ENCODE results near the gene CENPO. TPM values are rescaled to one million over a fixed set of nuclear protein-coding genes. Genes with fewer than 3 reads are reported as not detected.
A peak's percentile ranks its signal among the peaks of the same experiment; 100 is the strongest.

Gene CENPO
- total RNA-seq, 4 donors from 2014 or later = 6.0 to 13.8 (median 9.6) TPM

DNA sequence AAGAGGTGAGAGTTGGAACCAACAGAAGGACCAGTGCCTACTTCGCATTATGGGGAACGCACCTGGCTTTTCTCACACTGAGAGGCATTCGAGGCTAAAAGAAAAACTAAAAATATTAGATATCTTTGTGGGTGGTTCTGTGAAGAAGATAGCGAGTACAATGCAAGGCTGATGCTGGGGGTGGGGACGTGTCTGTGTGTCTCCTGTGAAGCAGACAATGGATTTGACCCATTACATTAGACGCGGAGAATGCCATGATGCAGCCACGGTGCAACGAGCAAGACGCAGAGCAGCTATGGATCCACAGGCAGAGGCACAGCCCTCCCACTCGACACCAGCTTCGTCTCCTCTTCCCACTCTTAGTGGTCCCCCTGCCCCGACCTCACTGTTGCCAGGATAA is 65.8 kb downstream of the CENPO start:
- TF ChIP-seq, protein P1, sequence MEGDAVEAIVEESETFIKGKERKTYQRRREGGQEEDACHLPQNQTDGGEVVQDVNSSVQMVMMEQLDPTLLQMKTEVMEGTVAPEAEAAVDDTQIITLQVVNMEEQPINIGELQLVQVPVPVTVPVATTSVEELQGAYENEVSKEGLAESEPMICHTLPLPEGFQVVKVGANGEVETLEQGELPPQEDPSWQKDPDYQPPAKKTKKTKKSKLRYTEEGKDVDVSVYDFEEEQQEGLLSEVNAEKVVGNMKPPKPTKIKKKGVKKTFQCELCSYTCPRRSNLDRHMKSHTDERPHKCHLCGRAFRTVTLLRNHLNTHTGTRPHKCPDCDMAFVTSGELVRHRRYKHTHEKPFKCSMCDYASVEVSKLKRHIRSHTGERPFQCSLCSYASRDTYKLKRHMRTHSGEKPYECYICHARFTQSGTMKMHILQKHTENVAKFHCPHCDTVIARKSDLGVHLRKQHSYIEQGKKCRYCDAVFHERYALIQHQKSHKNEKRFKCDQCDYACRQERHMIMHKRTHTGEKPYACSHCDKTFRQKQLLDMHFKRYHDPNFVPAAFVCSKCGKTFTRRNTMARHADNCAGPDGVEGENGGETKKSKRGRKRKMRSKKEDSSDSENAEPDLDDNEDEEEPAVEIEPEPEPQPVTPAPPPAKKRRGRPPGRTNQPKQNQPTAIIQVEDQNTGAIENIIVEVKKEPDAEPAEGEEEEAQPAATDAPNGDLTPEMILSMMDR (IDR thresholded peaks at IDR 0.05) = no peak
- TF ChIP-seq POLR2A (IDR thresholded peaks at IDR 0.05) (no peak), POLR2AphosphoS5 (IDR thresholded peaks at IDR 0.05) (no peak), EP300 (IDR thresholded peaks at IDR 0.05; ENCODE audit: low read depth) (no peak)
- in situ Hi-C loops (cut with MboI; ENCODE audit: low pct_ligation_motif_present in 1 of 4, low pct_unique_long_range_greater_than_20kb in 1 of 4, low sequenced_read_pairs in 3 of 4) = no loop called here
- 94% methylated on average over 9 to 13 of the region's 13 CpGs for WGBS, 2 donors (ENCODE audit: low coverage in 1 of 2)
- intact Hi-C loops (cut with DNase I; ENCODE audit: low total_unique reads) = no loop called here
- Histone ChIP-seq H3K4me3 (no peak overlapping the region), H3K27me3 (no peaks in the 10 kb centered on the region), H3K9me3 (no peaks in the 10 kb centered on the region), H3K4me1 (peaks cover 0 to 14% (median 4%) of the 10 kb centered on the region in 4 donors), H3K36me3 (no peaks in the 10 kb centered on the region), H3K27ac (no peak overlapping the region)
- DNase-seq = no peak

GRCh38 chr2:24859968-24860600 is 66.9 kb downstream of the CENPO start:
- no peak for TF ChIP-seq POLR2A (IDR thresholded peaks at IDR 0.05)
- TF ChIP-seq POLR2AphosphoS5 (IDR thresholded peaks at IDR 0.05) = no peak
- TF ChIP-seq, protein P1 (IDR thresholded peaks at IDR 0.05) = no peak
- no peak for TF ChIP-seq EP300 (IDR thresholded peaks at IDR 0.05; ENCODE audit: low read depth)
- H3K9me3 ChIP-seq = no peaks in the 10 kb centered on the region
- no peak overlapping the region for H3K4me3 ChIP-seq
- H3K27me3 ChIP-seq = no peaks in the 10 kb centered on the region
- no peak overlapping the region for H3K27ac ChIP-seq
- intact Hi-C loops (cut with DNase I; ENCODE audit: low total_unique reads) = no loop called here
- H3K36me3 ChIP-seq = no peaks in the 10 kb centered on the region
- in situ Hi-C loops (cut with MboI; ENCODE audit: low pct_ligation_motif_present in 1 of 4, low pct_unique_long_range_greater_than_20kb in 1 of 4, low sequenced_read_pairs in 3 of 4) = no loop called here
- peaks cover 0 to 14% (median 4%) of the 10 kb centered on the region in 4 donors for H3K4me1 ChIP-seq
- WGBS, 2 donors (ENCODE audit: low coverage in 1 of 2) = 98% methylated on average over 15 of the region's 15 CpGs; no CpG with 5 or more reads in 1 of the 2 donors
- no peak for DNase-seq

DNA sequence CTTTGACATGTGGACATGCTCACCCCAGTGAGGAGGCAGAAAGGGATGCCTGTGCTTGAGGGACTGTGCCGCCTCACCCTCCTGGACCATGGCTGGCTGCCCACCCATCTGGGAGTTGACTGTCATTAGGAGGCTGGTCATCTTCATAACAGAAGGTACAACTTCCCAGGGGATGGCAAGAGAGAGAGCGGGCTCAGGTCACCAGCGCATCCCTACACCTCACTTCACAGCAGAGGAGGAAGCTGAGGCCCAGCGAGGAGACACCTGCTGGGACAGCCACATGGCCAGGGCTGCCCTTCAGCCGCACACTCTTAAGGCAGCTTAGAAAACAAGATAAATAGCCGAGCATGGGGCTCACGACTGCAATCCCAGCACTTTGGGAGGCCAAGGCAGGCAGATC is 67.4 kb downstream of the CENPO start:
- Histone ChIP-seq H3K27ac (no peak overlapping the region), H3K27me3 (no peaks in the 10 kb centered on the region), H3K4me1 (peaks cover 0 to 10% (median 2%) of the 10 kb centered on the region in 4 donors), H3K36me3 (no peaks in the 10 kb centered on the region), H3K4me3 (no peak overlapping the region), H3K9me3 (no peaks in the 10 kb centered on the region)
- TF ChIP-seq POLR2AphosphoS5 (IDR thresholded peaks at IDR 0.05) (no peak), POLR2A (IDR thresholded peaks at IDR 0.05) (no peak), EP300 (IDR thresholded peaks at IDR 0.05; ENCODE audit: low read depth) (no peak)
- TF ChIP-seq, protein P1 (IDR thresholded peaks at IDR 0.05) = no peak
- in situ Hi-C loops (cut with MboI; ENCODE audit: low pct_ligation_motif_present in 1 of 4, low pct_unique_long_range_greater_than_20kb in 1 of 4, low sequenced_read_pairs in 3 of 4) = no loop called here
- intact Hi-C loops (cut with DNase I; ENCODE audit: low total_unique reads) = no loop called here
- DNase-seq = no peak
- WGBS, 2 donors (ENCODE audit: low coverage in 1 of 2) = 96% methylated on average over 7 of the region's 7 CpGs; no CpG with 5 or more reads in 1 of the 2 donors

- H3K4me3 ChIP-seq = no peak overlapping the region
- no peaks in the 10 kb centered on the region for H3K36me3 ChIP-seq
- H3K27me3 ChIP-seq = no peaks in the 10 kb centered on the region
- peaks cover 0 to 5% (median 0%) of the 10 kb centered on the region in 4 donors for H3K4me1 ChIP-seq
- no peak for DNase-seq
- in situ Hi-C loops (cut with MboI; ENCODE audit: low pct_ligation_motif_present in 1 of 4, low pct_unique_long_range_greater_than_20kb in 1 of 4, low sequenced_read_pairs in 3 of 4) = no loop called here
- no peaks in the 10 kb centered on the region for H3K9me3 ChIP-seq
- TF ChIP-seq POLR2AphosphoS5 (IDR thresholded peaks at IDR 0.05) = no peak
- no peak for TF ChIP-seq EP300 (IDR thresholded peaks at IDR 0.05; ENCODE audit: low read depth)
- TF ChIP-seq, protein P1 (IDR thresholded peaks at IDR 0.05) = no peak
- TF ChIP-seq POLR2A (IDR thresholded peaks at IDR 0.05) = no peak
- WGBS, 2 donors (ENCODE audit: low coverage in 1 of 2) = 70 to 86% methylated on average over 2 to 11 of the region's 11 CpGs
- intact Hi-C loops (cut with DNase I; ENCODE audit: low total_unique reads) = no loop called here
- peak overlapping the region in 2 of 4 donors; percentile 2 to 31 for H3K27ac ChIP-seq
These were observed 68.3 kb downstream of the CENPO start for GRCh38 chr2:24861500-24861899.

Measured in transverse colon (tissue), 4 donors.